ENCODE results near the gene RPS19BP1.

The RPS19BP1 gene

GRCh38 chr22:39537975-39538374 is 5.4 kb upstream of the RPS19BP1 start:
- Histone ChIP-seq H3K4me3 (no peak overlapping the region), H3K36me3 (ENCODE audit: insufficient read depth, low read length) (no peaks in the 10 kb centered on the region), H3K27ac (no peak overlapping the region), H3K9me3 (ENCODE audit: low read depth, low read length) (no peaks in the 10 kb centered on the region), H3K9ac (ENCODE audit: insufficient read length) (no peak overlapping the region)
- TF ChIP-seq POLR2AphosphoS5 (IDR thresholded peaks at IDR 0.05; ENCODE audit: borderline replicate concordance, low read depth, low read length) (no peak), FOXP2 (optimal IDR thresholded peaks at IDR 0.05; ENCODE audit: control extremely low read depth, extremely low read length, insufficient read depth) (no peak), EZH2 (IDR thresholded peaks at IDR 0.05) (no peak)
- DNase-seq (ENCODE audit: low read depth, low spot score), result no peak

- Histone ChIP-seq H3K9ac (ENCODE audit: insufficient read length) (no peak overlapping the region), H3K36me3 (ENCODE audit: insufficient read depth, low read length) (no peaks in the 10 kb centered on the region), H3K4me3 (no peak overlapping the region), H3K27ac (0 out of 2 replicates have a peak overlapping the region, but pooled peaks have one; percentile 13), H3K9me3 (ENCODE audit: low read depth, low read length) (no peaks in the 10 kb centered on the region)
- no peak for DNase-seq (ENCODE audit: low read depth, low spot score)
- TF ChIP-seq EZH2 (IDR thresholded peaks at IDR 0.05), result no peak
- no peak for TF ChIP-seq POLR2AphosphoS5 (IDR thresholded peaks at IDR 0.05; ENCODE audit: borderline replicate concordance, low read depth, low read length)
- no peak for TF ChIP-seq FOXP2 (optimal IDR thresholded peaks at IDR 0.05; ENCODE audit: control extremely low read depth, extremely low read length, insufficient read depth)
Observed at GRCh38 chr22:39536711-39537110, 4.2 kb upstream of the RPS19BP1 start.

GRCh38 chr22:39535831-39536449 is 3.4 kb upstream of the RPS19BP1 start:
- Histone ChIP-seq H3K27ac (no peak overlapping the region), H3K9ac (ENCODE audit: insufficient read length) (no peak overlapping the region), H3K36me3 (ENCODE audit: insufficient read depth, low read length) (peaks cover 2% of the 10 kb centered on the region; the same call in 1 of the 2 replicates), H3K4me3 (no peak overlapping the region), H3K9me3 (ENCODE audit: low read depth, low read length) (no peaks in the 10 kb centered on the region)
- TF ChIP-seq FOXP2 (optimal IDR thresholded peaks at IDR 0.05; ENCODE audit: control extremely low read depth, extremely low read length, insufficient read depth), result no peak
- TF ChIP-seq EZH2 (IDR thresholded peaks at IDR 0.05), result no peak
- TF ChIP-seq POLR2AphosphoS5 (IDR thresholded peaks at IDR 0.05; ENCODE audit: borderline replicate concordance, low read depth, low read length), result no peak
- no peak for DNase-seq (ENCODE audit: low read depth, low spot score)

GRCh38 chr22:39535357-39535725 is 2.8 kb upstream of the RPS19BP1 start:
- no peak for TF ChIP-seq POLR2AphosphoS5 (IDR thresholded peaks at IDR 0.05; ENCODE audit: borderline replicate concordance, low read depth, low read length)
- no peak for TF ChIP-seq EZH2 (IDR thresholded peaks at IDR 0.05)
- TF ChIP-seq FOXP2 (optimal IDR thresholded peaks at IDR 0.05; ENCODE audit: control extremely low read depth, extremely low read length, insufficient read depth), result no peak
- no peak for DNase-seq (ENCODE audit: low read depth, low spot score)
- H3K27ac ChIP-seq, result no peak overlapping the region
- no peak overlapping the region; the same call in 1 of the 2 replicates for H3K4me3 ChIP-seq
- H3K9ac ChIP-seq (ENCODE audit: insufficient read length), result no peak overlapping the region
- no peaks in the 10 kb centered on the region for H3K9me3 ChIP-seq (ENCODE audit: low read depth, low read length)
- peaks cover 7% of the 10 kb centered on the region; the same call in 1 of the 2 replicates for H3K36me3 ChIP-seq (ENCODE audit: insufficient read depth, low read length)

GRCh38 chr22:39534591-39535356 is 2.2 kb upstream of the RPS19BP1 start:
- peaks cover 12% of the 10 kb centered on the region; the same call in 1 of the 2 replicates for H3K36me3 ChIP-seq (ENCODE audit: insufficient read depth, low read length)
- no peak for DNase-seq (ENCODE audit: low read depth, low spot score)
- TF ChIP-seq POLR2AphosphoS5 (IDR thresholded peaks at IDR 0.05; ENCODE audit: borderline replicate concordance, low read depth, low read length), result no peak
- TF ChIP-seq EZH2 (IDR thresholded peaks at IDR 0.05), result no peak
- TF ChIP-seq FOXP2 (optimal IDR thresholded peaks at IDR 0.05; ENCODE audit: control extremely low read depth, extremely low read length, insufficient read depth), result no peak
- H3K9ac ChIP-seq (ENCODE audit: insufficient read length), result no peak overlapping the region
- peak overlapping the region; percentile 66 for H3K4me3 ChIP-seq
- H3K27ac ChIP-seq, result 0 out of 2 replicates have a peak overlapping the region, but pooled peaks have one; percentile 23
- H3K9me3 ChIP-seq (ENCODE audit: low read depth, low read length), result no peaks in the 10 kb centered on the region

GRCh38 chr22:39534092-39534506 is 1.6 kb upstream of the RPS19BP1 start:
- Histone ChIP-seq H3K4me3 (no peak overlapping the region), H3K27ac (0 out of 2 replicates have a peak overlapping the region, but pooled peaks have one; percentile 23)

GRCh38 chr22:39530692-39531331 is 1.7 kb downstream of the RPS19BP1 start:
- TF ChIP-seq EZH2 (IDR thresholded peaks at IDR 0.05) (no peak), FOXP2 (optimal IDR thresholded peaks at IDR 0.05; ENCODE audit: control extremely low read depth, extremely low read length, insufficient read depth) (no peak), POLR2AphosphoS5 (IDR thresholded peaks at IDR 0.05; ENCODE audit: borderline replicate concordance, low read depth, low read length) (no peak)
- DNase-seq (ENCODE audit: low read depth, low spot score), result no peak
- peaks cover 22% of the 10 kb centered on the region for H3K36me3 ChIP-seq (ENCODE audit: insufficient read depth, low read length)
- H3K9me3 ChIP-seq (ENCODE audit: low read depth, low read length), result no peaks in the 10 kb centered on the region
- H3K9ac ChIP-seq (ENCODE audit: insufficient read length), result no peak overlapping the region
- H3K27ac ChIP-seq, result no peak overlapping the region
- H3K4me3 ChIP-seq, result peak overlapping the region; percentile 45

More at GRCh38 chr22:39534092-39534506, 1.6 kb upstream of the RPS19BP1 start:
- TF ChIP-seq POLR2AphosphoS5 (IDR thresholded peaks at IDR 0.05; ENCODE audit: borderline replicate concordance, low read depth, low read length) (no peak), FOXP2 (optimal IDR thresholded peaks at IDR 0.05; ENCODE audit: control extremely low read depth, extremely low read length, insufficient read depth) (no peak), EZH2 (IDR thresholded peaks at IDR 0.05) (no peak)
- peaks cover 17% of the 10 kb centered on the region for H3K36me3 ChIP-seq (ENCODE audit: insufficient read depth, low read length)
- no peak overlapping the region for H3K9ac ChIP-seq (ENCODE audit: insufficient read length)
- H3K9me3 ChIP-seq (ENCODE audit: low read depth, low read length), result no peaks in the 10 kb centered on the region
- DNase-seq (ENCODE audit: low read depth, low spot score), result no peak

GRCh38 chr22:39530116-39530515 is 2.4 kb downstream of the RPS19BP1 start:
- no peak for TF ChIP-seq FOXP2 (optimal IDR thresholded peaks at IDR 0.05; ENCODE audit: control extremely low read depth, extremely low read length, insufficient read depth)
- TF ChIP-seq EZH2 (IDR thresholded peaks at IDR 0.05), result no peak
- no peak for TF ChIP-seq POLR2AphosphoS5 (IDR thresholded peaks at IDR 0.05; ENCODE audit: borderline replicate concordance, low read depth, low read length)
- Histone ChIP-seq H3K36me3 (ENCODE audit: insufficient read depth, low read length) (peaks cover 22% of the 10 kb centered on the region), H3K9me3 (ENCODE audit: low read depth, low read length) (no peaks in the 10 kb centered on the region), H3K4me3 (no peak overlapping the region), H3K27ac (no peak overlapping the region), H3K9ac (ENCODE audit: insufficient read length) (no peak overlapping the region)
- no peak for DNase-seq (ENCODE audit: low read depth, low spot score)
